NCI-H1694 (cell line): ENCODE data around the gene MRPL22.
"Not testable (repeated sequence)": the region's sequence is repeated elsewhere in the genome, so short reads cannot be mapped to it uniquely, and the experiment has no call there.

ENCODE experiments used
- DNase-seq: peaks from one replicate; lab custom pipeline; 2025; lab: John Stamatoyannopoulos, UW

MRPL22 gene

GRCh38 chr5:154940772-154941620, at the start of gene MRPL22:
TSS of gene MRPL22 (plus strand) at chr5:154941073. CDS start at chr5:154941111, 38 bp downstream.
- DNase-seq: peak; percentile 78

- no peak for DNase-seq
Measured at GRCh38 chr5:154892369-154892771, 48.5 kb upstream of the MRPL22 start.

GRCh38 chr5:154893381-154893780, 47.5 kb upstream of the MRPL22 start:
- no peak for DNase-seq

GRCh38 chr5:154895606-154896561, 45.0 kb upstream of the MRPL22 start:
- DNase-seq: no peak

- DNase-seq: no peak
Measured at GRCh38 chr5:154896562-154897165, 44.2 kb upstream of the MRPL22 start.

- DNase-seq: no peak
Measured at GRCh38 chr5:154898210-154898609, 42.7 kb upstream of the MRPL22 start.

- DNase-seq: no peak
Measured at GRCh38 chr5:154899151-154899816, 41.6 kb upstream of the MRPL22 start.

- DNase-seq: no peak
Measured at GRCh38 chr5:154900066-154900465, 40.8 kb upstream of the MRPL22 start.

GRCh38 chr5:154901276-154901675, 39.6 kb upstream of the MRPL22 start:
- DNase-seq: no peak

GRCh38 chr5:154901913-154902312, 39.0 kb upstream of the MRPL22 start:
- no peak for DNase-seq

- not testable (repeated sequence) for DNase-seq
Measured at GRCh38 chr5:154905601-154906000, 35.3 kb upstream of the MRPL22 start.

- DNase-seq: no peak
Measured at GRCh38 chr5:154916874-154917273, 24.0 kb upstream of the MRPL22 start.

- no peak for DNase-seq
Measured at GRCh38 chr5:154917757-154918156, 23.1 kb upstream of the MRPL22 start.

GRCh38 chr5:154923441-154924430, 17.1 kb upstream of the MRPL22 start:
- DNase-seq: no peak

- no peak for DNase-seq
Measured at GRCh38 chr5:154933537-154933936, 7.3 kb upstream of the MRPL22 start.

GRCh38 chr5:154934881-154935280, 6.0 kb upstream of the MRPL22 start:
- no peak for DNase-seq

GRCh38 chr5:154937186-154937717, 3.6 kb upstream of the MRPL22 start:
- no peak for DNase-seq

- peak; percentile 58 for DNase-seq
Measured at GRCh38 chr5:154937718-154938466, 3.0 kb upstream of the MRPL22 start, which contains the start of gene GEMIN5. TSS of gene GEMIN5 (minus strand) at chr5:154938211. CDS start at chr5:154938133, 78 bp downstream.

- DNase-seq: not testable (repeated sequence)
Measured at GRCh38 chr5:154939387-154939786, 1.5 kb upstream of the MRPL22 start.
